Endometrium (tissue), 2 donors: Measurements from ENCODE around the gene RHOT2.
"Not testable (repeated sequence)": the region's sequence is repeated elsewhere in the genome, so short reads cannot be mapped to it uniquely, and the experiment has no call there.

ENCODE experiments used
- FAIRE-seq: peaks from 2 replicates; lab custom pipeline; 2012; peaks lifted over from hg19 to GRCh38; lab: Jason Lieb, UNC
- donor health status: control.
- donor health status: control.

The RHOT2 gene

DNA sequence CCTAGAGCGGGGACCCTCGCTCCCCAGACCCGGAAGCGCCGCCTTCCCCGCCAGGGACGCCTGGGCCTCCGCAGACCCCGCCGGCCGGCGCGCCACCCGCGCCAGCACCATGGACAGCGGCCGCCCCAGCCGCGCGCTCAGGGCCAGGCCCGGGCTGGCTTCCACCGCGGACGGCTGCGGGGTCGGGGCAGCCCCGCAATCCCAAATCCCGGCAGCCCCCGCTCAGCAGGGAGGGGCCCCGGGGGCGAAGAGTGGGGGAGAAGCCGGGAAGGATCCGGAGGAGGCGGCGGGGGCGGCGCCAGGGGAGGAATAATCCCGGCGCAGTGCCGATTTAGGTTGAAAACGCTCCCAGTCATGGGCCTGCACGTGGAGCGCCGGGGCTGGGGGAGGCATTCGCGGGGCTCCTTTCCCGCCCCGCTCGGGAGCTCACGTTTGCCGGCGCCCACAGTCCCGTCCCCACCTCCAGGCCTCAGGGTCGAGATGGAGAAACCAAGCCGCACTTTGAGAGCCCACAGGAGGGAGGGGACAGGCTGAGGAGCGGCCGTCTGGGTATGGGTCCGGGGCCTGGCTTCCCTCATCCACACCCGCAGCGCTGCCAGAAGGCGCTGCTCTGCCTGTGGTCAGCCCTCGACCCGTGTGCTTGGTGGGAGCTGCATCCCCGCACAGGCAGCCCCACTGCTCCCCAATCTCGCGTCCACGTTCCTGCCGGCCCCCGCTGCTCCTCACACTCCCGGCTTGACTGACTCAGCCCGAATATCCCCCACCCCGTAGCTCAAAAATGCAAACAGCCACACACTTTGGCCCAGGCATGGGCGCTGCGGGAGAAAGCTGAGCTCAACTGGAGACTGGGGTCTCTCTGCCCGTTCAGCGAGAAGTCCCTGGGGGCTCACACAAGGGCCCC lies 33.0 kb downstream of the RHOT2 start:
- no peak for FAIRE-seq

DNA sequence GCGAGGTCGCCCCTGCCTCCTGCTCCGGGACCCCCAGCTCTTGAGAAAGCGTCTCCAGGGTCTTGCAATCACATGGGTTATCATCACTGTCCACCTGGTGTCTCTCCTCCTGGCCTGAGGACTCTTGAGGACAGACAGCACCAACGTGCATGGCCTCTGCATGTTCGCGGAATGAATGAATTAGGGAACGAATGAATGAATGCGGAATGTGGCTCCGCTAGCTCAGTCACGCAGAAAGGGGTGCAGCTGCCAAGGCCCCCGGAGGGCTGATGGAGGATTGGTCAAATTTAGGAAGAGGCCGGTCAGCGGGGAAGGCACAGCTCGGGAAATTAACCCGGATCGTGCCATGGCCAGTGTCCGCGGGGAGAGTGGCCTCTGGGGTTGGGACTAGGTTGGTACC lies 34.4 kb downstream of the RHOT2 start:
- FAIRE-seq, result no peak

DNA sequence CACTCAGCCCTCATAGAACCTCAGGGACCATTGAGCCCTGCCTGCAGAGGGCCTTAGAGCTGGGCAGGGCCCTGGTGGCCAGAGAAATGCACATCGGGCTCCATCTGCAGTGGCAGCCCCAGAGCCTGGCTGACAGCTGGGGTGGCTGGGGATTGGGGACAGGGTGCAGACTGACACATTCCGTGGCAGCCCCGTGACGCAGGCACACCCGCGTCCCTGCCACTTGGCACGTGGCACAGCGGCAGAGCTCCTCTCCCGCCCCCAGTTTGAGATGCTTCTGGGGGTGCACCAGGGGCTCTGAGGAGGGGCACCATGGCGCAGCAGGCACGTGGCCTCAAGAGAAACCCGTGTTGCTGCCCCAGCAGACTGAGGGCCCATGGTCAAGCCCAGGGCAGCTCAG lies 35.5 kb downstream of the RHOT2 start:
- FAIRE-seq, result no peak

DNA sequence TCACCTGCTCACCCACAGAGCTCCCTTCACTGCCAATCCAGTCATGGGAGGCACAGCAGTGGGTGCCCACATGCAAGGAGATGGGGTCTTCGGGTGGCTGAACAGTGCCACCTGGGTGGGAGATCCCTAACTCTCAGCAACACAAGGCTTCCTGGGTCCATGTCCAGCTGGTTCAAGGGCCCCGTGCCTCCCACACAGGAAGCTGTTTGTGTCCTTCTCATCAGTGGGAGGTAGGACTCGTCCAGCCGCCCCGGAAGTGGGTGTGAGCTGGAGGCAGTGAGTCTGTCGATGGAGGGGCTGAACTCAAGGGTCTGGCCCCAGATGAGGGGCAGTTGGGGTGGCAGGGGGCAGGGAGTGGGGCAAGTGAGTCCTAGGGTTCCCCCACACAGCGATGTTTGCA lies 36.1 kb downstream of the RHOT2 start:
- no peak for FAIRE-seq

DNA sequence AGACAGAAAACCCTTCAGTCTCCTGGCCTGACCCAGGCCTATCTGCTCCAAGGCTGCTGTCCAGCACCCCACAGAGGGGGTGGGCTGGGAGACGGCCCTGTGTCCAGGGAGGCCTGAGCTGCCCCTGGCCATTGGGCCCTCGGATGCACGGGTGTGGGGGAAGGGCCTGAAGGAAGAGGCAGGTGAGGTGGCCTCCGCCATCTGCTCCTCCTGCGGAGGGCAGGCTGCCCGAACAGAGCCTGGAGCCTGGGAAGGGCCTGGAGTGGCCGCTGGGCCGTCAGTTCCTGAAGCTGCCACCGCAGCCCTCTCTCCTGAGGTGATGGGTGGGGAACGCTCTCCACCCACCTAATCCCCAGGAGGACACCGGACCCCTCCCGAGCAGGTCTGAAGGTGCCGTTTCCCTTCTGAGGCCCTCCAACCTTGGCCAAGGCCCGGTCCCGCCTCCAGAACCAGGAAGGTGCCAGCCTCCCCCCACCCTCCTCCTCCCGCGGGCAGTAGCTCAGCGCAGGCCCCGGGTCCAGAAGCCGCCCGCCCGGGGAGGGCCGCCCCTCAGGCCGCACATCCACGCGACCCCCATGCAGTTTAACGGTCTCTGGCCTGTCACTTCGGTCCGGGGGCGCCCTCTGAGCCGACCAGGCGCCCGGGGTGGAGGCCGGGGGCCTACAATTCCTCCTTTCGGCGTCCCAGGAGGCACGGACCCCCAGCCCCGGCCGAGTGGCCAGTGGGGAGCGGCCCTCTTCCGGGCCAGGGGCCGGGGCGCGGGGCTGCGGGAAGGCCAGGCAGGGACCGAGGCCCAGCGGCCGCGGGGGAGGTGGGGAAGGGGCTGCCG lies 36.8 kb downstream of the RHOT2 start:
- no peak for FAIRE-seq

DNA sequence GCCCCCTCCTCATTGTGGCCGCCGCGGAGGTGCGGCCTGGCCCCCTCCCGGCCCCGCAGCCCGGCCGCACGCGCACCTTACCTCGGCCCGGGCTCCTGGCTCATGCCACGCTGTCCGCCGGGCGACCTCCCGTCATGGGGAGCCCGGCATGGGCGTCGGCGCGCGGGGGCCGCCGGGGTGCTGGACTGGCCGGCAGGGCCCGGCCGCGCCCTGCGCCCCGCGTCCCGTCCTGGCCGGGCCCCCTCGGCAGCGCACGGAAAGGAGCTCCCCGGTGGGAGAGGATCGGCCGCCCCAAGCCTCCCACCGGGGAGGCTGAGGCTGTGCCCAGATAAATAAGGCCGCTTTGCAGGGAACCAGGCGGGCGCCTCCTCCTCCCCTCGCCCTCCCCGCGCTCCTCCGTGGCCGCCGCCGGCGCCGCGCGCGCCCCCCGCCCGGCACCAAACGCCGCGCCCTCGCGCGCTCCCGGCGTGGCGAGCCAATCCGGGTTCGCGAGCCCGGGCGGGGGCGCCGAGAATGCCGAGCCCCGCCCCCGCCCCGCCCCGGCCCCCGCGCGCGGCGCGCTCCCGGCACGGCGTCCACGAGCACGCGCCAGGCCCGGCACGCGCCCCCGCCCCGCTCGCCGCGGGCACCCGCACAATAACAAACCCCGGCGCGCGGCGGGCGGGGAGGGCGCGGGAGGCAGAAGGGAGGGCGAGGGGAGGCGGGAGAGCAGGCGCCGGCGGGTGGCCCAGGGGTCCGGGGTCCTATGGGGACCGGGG lies 37.7 kb downstream of the RHOT2 start, which contains the start of gene FBXL16:
Gene FBXL16, minus strand, starts transcription at position 371 of the 758 bp plus-strand sequence. CDS start 8,396 bp downstream, outside the sequence.
- FAIRE-seq, result no peak

DNA sequence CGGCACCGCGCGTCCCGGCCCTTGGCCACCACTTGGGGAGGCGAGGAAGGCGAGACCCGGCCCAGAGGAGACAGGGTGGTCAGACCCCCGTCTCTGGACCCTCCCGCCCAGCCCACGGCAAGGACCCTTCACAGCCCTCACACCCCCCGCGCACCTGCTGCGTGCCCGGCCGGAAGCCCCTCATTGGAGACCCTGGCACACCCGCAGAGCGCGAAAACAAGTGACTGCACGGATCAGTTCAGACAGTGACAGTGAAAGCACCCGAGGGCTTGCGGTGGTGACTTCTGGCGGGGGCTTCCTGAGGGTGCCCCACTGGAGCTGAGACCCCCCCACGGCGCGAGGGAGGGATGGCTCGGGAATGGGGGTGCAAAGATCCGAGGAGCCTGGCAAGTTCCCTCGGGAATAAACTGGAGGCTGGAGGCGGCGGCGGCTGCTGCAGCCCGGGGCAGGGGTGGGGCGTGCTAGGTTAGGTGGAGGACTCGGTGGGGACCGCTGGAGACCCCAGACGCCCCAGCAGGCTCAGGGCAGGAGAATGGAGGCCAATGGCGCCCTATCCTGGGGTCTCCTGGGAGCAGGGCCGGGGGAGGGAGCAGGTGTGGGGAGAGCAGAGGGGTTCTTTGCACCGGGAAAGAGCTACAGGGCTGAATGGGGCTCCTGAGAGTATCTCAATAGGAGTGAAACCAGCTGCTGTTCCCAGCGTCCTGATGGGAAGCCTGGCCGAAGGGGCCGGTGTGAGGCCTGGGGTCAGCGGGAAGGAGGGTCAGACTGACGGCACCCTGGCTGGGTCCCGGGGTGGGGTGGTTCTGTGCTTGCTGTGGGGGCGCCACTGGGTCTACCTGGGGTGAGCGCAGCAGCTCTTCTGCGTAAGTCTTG lies 38.5 kb downstream of the RHOT2 start:
- FAIRE-seq, result no peak

DNA sequence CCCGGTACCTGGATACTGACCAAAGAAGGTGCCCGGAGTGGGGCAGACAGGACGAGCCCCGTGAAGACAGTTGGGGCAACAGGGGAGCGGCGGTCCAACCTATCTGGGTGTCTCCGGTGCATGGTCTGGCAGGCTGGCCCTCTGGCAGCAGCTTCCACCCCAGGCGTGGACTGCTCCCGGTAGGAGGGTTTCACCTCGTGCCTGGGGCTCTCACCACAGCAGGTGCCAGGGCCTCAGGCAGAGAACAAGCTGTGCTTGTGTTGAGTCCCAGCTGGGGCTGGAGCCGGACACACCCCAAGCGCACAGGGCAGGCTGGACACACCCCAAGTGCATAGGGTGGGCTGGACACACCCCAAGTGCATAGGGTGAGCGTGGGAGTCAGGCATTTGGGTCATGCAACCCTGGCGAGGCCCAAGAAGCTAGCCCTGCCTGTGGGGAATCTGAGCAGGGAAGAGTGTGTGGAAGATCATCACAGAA lies 39.2 kb downstream of the RHOT2 start:
- FAIRE-seq, result no peak

DNA sequence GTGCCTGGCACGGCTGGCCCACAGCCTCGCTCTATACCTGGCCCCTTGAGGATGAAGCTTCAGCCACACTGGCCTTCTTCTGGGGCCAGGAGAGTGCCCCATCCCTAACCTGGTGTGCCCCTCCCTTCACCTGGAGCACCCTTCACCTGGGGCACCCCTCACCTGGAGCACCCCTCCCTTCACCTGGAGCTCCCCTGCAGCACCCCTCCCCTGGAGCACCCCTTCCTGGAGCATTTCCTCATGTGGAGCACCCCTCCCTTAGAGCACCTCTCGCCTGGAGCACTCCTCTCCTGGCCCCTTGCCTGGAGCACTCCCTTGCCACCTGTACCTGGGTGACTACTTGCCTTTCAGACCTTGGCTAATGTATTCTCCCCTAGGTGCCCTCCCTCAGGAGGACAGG lies 40.1 kb downstream of the RHOT2 start:
- no peak for FAIRE-seq

DNA sequence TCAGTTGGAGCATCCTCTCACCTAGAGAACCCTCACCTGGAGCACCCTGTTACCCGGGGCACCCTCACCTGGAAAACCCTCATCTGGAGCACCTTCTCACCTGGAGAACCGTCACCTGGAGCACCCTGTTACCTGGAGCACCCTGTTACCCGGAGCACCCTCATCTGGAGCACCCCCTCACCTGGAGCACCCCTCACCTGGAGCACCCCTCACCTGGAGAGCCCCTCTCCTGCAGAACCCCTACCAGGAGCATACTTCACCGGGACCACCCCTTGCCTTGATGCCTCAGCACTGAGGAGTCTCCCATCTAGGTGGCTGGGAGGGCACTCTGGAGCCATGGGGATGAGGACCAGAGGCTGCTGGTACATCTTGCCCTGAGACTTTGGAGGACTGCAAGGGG lies 41.0 kb downstream of the RHOT2 start:
- no peak for FAIRE-seq

DNA sequence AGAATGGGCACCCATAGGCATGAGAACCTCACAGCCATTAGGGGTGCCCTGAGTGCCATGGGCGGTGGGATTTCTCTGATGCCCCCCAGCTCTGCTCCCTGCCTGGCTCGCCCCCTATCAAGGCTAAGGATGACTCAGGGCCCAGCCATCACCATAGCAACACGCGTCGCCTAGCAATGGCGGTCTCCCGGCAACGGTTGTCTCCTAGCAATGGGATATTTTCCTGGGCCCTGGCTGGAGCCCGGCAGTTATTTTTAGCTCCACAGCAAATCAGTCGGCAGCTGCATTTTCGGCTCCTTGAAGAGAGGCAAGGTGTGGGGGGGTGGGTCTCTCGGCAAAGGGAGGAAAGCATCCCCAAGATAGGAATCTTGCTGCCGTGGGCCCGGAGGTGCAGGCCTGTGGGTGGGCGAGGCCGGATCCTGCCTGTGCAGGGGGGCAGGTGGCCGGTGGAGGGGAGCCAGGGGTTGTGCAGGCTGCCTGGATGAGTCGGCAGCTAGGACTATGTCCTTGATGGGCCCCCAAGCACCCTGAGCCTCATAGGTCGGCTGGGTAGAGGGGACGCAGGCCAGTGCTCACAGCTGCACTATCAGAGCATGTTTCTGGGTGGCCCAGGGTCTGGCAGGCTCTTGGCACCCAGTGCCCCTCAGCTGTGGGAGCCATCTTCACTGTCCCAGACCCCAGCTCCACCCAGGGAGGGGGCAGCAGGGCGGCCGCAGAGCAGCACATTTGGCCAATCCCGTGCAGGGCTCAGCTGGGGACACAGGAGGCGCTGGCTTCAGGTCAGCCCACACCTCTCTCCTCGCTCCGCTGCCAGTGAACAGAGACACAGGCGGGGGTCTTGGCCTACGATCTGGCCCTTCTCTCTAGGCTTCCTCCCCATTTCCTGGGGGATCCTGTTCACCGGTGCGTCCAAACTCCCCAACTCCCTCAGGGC lies 41.9 kb downstream of the RHOT2 start:
- FAIRE-seq, result no peak

DNA sequence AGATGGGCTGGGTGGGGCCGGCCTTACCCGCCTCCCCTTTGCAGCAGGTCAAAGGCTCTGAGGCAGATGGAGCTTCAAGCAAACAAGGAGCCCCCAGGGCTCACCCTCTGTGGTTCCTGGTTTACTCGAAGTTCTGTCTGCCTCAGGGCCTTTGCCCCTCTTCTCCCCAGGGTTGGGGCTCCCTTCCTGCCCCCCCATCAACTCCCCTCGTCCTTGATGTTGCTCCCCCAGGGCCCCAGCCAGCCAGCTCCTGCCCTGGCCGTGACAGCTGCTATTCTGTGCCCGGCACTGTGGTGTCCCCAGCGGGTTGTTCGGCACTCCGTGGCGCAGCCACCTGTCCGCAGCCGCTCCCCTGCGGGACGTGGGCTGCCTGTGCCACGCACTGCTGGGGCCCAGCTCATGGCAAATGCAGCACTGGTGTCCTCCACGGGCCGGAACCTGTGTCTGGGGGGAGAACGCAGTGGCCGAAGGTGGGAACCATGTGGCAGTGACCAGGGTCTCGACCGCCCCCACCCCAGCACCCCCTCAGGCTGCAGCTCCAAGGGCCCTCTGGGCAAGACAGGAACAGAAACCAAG lies 42.7 kb downstream of the RHOT2 start:
- FAIRE-seq, result no peak

DNA sequence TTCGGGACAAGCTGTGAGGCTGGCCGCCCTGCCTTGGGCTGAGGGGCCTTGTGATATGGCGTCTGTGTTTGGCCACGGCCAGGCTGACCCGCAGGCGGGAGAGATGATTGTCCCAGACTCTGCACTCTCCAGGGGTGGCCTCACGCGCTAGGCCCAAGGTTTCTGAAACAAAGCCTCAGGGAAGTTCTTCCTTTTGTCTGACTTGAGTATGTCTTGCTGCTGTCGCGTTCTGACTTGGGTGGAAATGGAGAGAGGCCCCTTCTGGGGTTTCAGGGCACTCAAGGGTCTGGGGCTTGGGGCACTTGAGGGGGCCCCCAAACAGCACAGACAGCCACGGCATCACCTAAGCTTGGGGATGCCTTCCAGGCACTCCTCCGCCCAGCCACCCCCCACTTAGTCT lies 43.2 kb downstream of the RHOT2 start:
- no peak for FAIRE-seq

DNA sequence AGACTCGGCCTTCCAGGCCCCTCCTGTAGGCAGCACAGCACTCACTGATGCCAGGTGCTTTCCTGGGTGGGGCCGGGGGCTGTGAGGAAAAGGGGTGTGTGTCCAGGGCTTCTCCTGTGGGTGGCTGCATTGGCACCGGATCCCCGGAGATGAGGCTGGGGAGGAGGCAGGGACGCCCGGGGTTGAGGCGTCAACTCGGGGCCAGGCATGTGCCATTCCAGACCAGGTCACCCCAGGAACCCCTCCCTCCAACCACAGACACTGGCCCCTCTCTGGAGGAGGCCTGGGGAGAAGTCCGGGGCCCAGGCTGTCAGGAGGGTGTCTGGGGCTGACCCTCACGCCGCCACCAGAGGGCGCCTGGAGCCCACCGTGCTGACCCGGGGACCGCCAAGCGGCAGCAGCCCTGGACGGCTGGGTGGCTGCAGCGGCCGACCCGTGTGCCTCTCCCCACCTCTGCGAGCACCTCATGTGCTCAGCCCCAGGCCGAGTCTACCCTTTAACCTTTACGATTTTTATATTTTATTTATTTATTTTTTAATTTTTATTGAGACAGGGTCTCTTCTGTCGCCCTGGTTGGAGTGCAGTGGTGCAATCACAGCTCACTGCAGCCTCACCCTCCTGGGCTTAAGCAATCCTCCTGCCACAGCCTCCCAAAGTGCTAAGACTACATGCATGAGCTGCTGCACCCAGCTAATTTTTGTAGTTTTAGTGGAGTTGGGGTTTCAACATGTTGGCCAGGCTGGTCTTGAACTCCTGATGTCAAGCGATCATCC lies 43.8 kb downstream of the RHOT2 start:
- FAIRE-seq, result no peak

DNA sequence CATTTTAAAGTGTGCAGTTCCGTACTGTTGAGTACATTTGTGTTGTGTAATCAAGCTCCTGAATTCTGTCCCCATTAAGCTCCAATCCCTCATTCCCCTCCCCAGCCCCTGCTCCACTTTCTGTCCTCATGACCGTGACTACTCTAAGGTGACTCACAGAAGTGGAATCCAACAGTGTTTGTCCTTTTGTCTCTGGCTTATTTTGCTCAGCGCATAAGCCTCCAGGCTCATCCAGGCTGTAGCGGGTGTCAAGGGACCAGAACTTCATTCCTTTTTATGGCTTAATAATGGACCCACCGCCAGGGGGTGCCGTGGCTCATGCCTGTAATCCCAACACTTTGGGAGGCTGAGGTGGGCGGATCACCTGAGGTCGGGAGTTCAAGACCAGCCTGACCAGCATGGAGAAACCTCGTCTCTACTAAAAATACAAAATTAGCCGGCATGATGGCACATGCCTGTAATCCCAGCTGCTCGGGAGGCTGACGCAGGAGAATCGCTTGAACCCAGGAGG lies 44.9 kb downstream of the RHOT2 start:
- FAIRE-seq, result not testable (repeated sequence)

DNA sequence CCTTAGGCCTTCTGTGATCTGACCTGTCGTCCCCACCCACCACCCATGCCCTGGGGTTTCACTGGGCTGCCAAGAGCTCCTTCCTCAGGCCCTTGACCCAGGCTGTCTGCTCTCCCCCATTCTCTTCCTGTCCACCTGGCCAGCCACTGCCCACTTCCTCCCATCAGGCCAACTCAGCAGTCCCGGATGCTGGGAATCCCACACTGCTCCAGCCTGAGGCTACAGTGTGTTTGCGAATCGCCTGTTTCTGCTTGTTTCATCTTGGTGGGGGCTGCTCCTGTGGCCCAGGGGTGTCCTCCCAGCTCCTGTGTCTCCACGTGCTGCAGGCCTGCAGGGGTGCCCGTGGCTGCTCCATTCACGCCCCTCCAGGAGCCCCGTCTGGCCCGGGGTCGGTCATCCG lies 46.1 kb downstream of the RHOT2 start:
- no peak for FAIRE-seq

DNA sequence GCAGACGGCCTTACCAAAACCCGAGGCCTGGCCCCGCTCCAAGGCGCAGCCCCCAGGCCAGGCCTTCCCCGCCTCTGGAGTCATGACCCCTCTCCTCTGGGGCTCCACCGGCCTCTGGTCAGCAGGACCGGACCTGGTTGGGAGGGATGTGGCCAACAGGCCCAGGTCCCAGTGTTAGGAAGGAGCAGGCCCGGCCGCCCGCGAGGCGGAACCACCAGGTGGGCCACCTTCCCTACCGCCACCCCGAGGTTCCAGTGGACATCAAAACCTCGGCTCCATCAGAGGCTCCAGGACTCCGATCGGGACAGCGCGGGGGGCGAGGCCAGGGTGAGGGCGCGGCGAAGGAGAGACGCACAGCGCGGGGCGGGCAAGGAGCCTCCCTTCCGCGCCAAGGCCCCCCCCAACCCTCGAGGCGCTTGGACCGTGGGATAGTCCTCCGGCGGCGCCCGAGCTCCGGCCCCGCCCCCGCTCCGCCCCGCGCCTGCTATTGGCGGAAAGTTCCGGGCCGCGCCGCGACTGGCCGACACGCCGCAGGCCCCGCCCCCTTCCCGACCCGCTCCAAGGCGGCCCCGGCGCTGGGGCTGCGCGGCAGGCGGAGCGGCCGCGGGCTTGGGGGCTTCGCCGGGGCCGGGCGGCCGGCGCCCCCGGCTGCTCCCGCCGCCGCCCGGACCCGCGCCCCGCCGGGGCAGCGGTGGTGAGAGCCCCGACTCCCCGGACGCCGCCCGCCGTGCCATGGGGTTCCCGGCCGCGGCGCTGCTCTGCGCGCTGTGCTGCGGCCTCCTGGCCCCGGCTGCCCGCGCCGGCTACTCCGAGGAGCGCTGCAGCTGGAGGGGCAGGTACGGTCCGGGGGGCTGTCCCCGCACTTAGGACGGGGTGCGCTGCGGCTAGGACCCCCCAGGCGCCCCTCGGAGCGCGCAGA lies 46.9 kb downstream of the RHOT2 start, which contains the start of gene METRN:
Gene METRN, plus strand, starts transcription at position 561 of the 919 bp plus-strand sequence. Its CDS starts 172 bp downstream, at position 733.
- FAIRE-seq, result no peak
